IMR-90 (cell line): Measurements from ENCODE around the gene EDA. TPM values are rescaled to one million over a fixed set of nuclear protein-coding genes. Genes with fewer than 3 reads are reported as not detected.

ENCODE experiments used
- ATAC-seq: fragments of 200-7000 bp; cut with Tn5 transposase; 2 replicates; pipeline ENCODE4 v1.9.1; 2020; ENCODE audit warnings: low read depth, mild to moderate bottlenecking, moderate library complexity
- BruUV-seq: library from RNA; stranded (reverse); fragments of 400-500 nt; replicated peaks from 2 replicates; lab custom pipeline; 2021; lab: Mats Ljungman, UMichigan
- CTCF ChIA-PET: fragments of 300-600 bp; formaldehyde crosslinking; extraction: SDS; loops from one replicate; lab custom pipeline; 2021; ENCODE audit warnings: antibody characterized with exemption; lab: Yijun Ruan, JAX
- POLR2A ChIA-PET: fragments of 300-600 bp; sonication (Branson Sonifier 250); formaldehyde crosslinking; loops from one replicate; lab custom pipeline; 2022; ENCODE audit warnings: antibody characterized with exemption; ENCODE audit not compliant: unreplicated experiment; lab: Charles Lee
- DNase-seq: peaks from one replicate; pipeline ENCODE4 v3.0.0; 2013
- H2AFZ ChIP-seq: replicated peaks from 2 replicates; pipeline ENCODE3; 2013; ENCODE audit warnings: low read length, mild to moderate bottlenecking; ENCODE audit not compliant: poor library complexity
- H2AK5ac ChIP-seq: 2 replicates; pipeline ENCODE4 v1.6.1; 2013; ENCODE audit warnings: low read depth, low read length, inconsistent platforms
- H2AK9ac ChIP-seq: replicated peaks from 2 replicates; pipeline ENCODE3; 2013; ENCODE audit warnings: mild to moderate bottlenecking, low read depth, low read length, moderate library complexity; ENCODE audit not compliant: poor library complexity
- H2BK120ac ChIP-seq: 2 replicates; pipeline ENCODE4 v1.6.1; 2013; ENCODE audit warnings: low read depth, low read length, inconsistent platforms
- H2BK15ac ChIP-seq: 3 replicates; pipeline ENCODE4 v1.6.1; 2013; ENCODE audit warnings: low read depth, low read length, inconsistent platforms
- H2BK20ac ChIP-seq: 2 replicates; pipeline ENCODE4 v1.6.1; 2013; ENCODE audit warnings: low read depth, mild to moderate bottlenecking, inconsistent platforms, low read length, moderate library complexity
- H2BK5ac ChIP-seq: 2 replicates; pipeline ENCODE4 v1.6.1; 2013; ENCODE audit warnings: mild to moderate bottlenecking, low read depth, low read length, inconsistent platforms; ENCODE audit not compliant: poor library complexity, severe bottlenecking
- H3K14ac ChIP-seq: replicated peaks from 2 replicates; pipeline ENCODE4 v1.6.1; 2013; ENCODE audit warnings: low read depth, low read length, inconsistent platforms
- H3K18ac ChIP-seq: 2 replicates; pipeline ENCODE4 v1.6.1; 2013; ENCODE audit warnings: low read depth, low read length, control low read depth
- H3K23ac ChIP-seq: 2 replicates; pipeline ENCODE4 v1.6.1; 2013; ENCODE audit warnings: low read depth, low read length, inconsistent platforms
- H3K27ac ChIP-seq: 2 replicates; pipeline ENCODE4 v1.5.1; 2013; ENCODE audit warnings: mild to moderate bottlenecking, control low read depth, low read length; ENCODE audit not compliant: insufficient read depth
- H3K27me3 ChIP-seq: 2 replicates; pipeline ENCODE4 v1.6.1; 2013; ENCODE audit warnings: low read length; ENCODE audit not compliant: control insufficient read depth, insufficient read depth
- H3K36me3 ChIP-seq: 2 replicates; pipeline ENCODE4 v1.6.1; 2013; ENCODE audit warnings: low read length, mixed read lengths; ENCODE audit not compliant: control insufficient read depth, insufficient read depth
- H3K4ac ChIP-seq: 2 replicates; pipeline ENCODE4 v1.6.1; 2013; ENCODE audit warnings: low read depth, low read length, inconsistent platforms
- H3K4me1 ChIP-seq: 2 replicates; pipeline ENCODE4 v1.6.1; 2013; ENCODE audit warnings: low read length, mixed read lengths; ENCODE audit not compliant: control insufficient read depth, insufficient read depth
- H3K4me2 ChIP-seq: 2 replicates; pipeline ENCODE4 v1.6.1; 2013; ENCODE audit warnings: low read depth, mild to moderate bottlenecking, control low read depth, low read length, moderate library complexity
- H3K4me3 ChIP-seq: 2 replicates; pipeline ENCODE4 v1.5.1; 2013; ENCODE audit warnings: low read depth, mild to moderate bottlenecking, control low read depth, low read length, moderate library complexity; ENCODE audit not compliant: insufficient read depth
- H3K56ac ChIP-seq: 2 replicates; pipeline ENCODE4 v1.6.1; 2013; ENCODE audit warnings: low read length, inconsistent platforms; ENCODE audit not compliant: insufficient read depth; ENCODE audit errors: extremely low read depth
- H3K79me1 ChIP-seq, 2 experiments: 2 replicates each; pipeline ENCODE4 v1.6.1; 2013; ENCODE audit warnings: low read length in 2 of 2, inconsistent platforms in 1 of 2, low read depth in 1 of 2
- H3K9ac ChIP-seq: 2 replicates; pipeline ENCODE4 v1.6.1; 2013; ENCODE audit warnings: low read depth, low read length, control low read depth
- H3K9me1 ChIP-seq: 2 replicates; pipeline ENCODE4 v1.6.1; 2013; ENCODE audit warnings: low read length, inconsistent platforms; ENCODE audit not compliant: insufficient read depth
- H3K9me3 ChIP-seq: 2 replicates; pipeline ENCODE4 v1.6.1; 2013; ENCODE audit warnings: low read length; ENCODE audit not compliant: control insufficient read depth, insufficient read depth
- H4K20me1 ChIP-seq: 2 replicates; pipeline ENCODE4 v1.6.1; 2013; ENCODE audit warnings: low read length, inconsistent platforms; ENCODE audit not compliant: insufficient read depth
- H4K5ac ChIP-seq: 2 replicates; pipeline ENCODE4 v1.6.1; 2013; ENCODE audit warnings: mild to moderate bottlenecking, low read depth, low read length, control low read depth
- H4K8ac ChIP-seq, 2 experiments: 2 replicates each; pipeline ENCODE4 v1.6.1; 2013; ENCODE audit warnings: low read depth in 2 of 2, low read length in 2 of 2, control low read depth in 1 of 2, inconsistent platforms in 1 of 2
- H4K91ac ChIP-seq: 2 replicates; pipeline ENCODE4 v1.6.1; 2013; ENCODE audit warnings: low read depth, low read length, inconsistent platforms; ENCODE audit not compliant: insufficient read depth
- ELK1 ChIP-seq: fragments of 150-350 bp; IDR thresholded peaks from 2 replicates; pipeline ENCODE4 v1.6.1; 2016; ENCODE audit warnings: low read depth, mild to moderate bottlenecking, low read length, moderate library complexity, borderline replicate concordance
- MAFK ChIP-seq: IDR thresholded peaks from 2 replicates; pipeline ENCODE4 v1.6.1; 2012; ENCODE audit warnings: low read depth, low read length, improper control_type of control experiment
- MAZ ChIP-seq: IDR thresholded peaks from 2 replicates; pipeline ENCODE4 v1.6.1; 2012; ENCODE audit warnings: low read depth, mild to moderate bottlenecking, low read length, improper control_type of control experiment, moderate library complexity, borderline replicate concordance
- RAD21 ChIP-seq: IDR thresholded peaks from 2 replicates; pipeline ENCODE4 v1.6.1; 2012; ENCODE audit warnings: low read length, improper control_type of control experiment
- SMC3 ChIP-seq: fragments of 150-350 bp; IDR thresholded peaks from 2 replicates; pipeline ENCODE4 v1.6.1; 2016; ENCODE audit warnings: low read depth, mild to moderate bottlenecking, antibody characterized with exemption, low read length, moderate library complexity
- WGBS, 2 experiments: methylation state at CpG; one replicate each; pipeline versions ENCODE4 v1.1.5 to v1.1.7; 2013; ENCODE audit warnings: missing lambda C conversion rate in 2 of 2; ENCODE audit not compliant: insufficient read length in 1 of 2; ENCODE audit errors: extremely low coverage in 2 of 2; 5-methylcytosine and 5-hydroxymethylcytosine counted together
- dilution Hi-C: fragments of 300-500 bp; cut with HindIII; formaldehyde crosslinking; loops from one replicate; pipeline ENCODE4 v1.14.3; 2018; ENCODE audit warnings: low sequenced_read_pairs; ENCODE audit not compliant: unreplicated experiment
- in situ Hi-C: fragments of 300-500 bp; cut with MboI; formaldehyde crosslinking; loops from 3 replicates; pipeline ENCODE4 v1.14.3; 2019; ENCODE audit warnings: low sequenced_read_pairs, inconsistent platforms, mixed read lengths
- intact Hi-C: fragments of 100-400 bp; cut with micrococcal nuclease; formaldehyde crosslinking; loops from 2 replicates; pipeline ENCODE4 v1.10.0; 2022
- polyA plus RNA-seq, 3 experiments: library from polyadenylated mRNA; depleted of rRNA; stranded (reverse); fragments of >200 nt; gene quantifications; 2 replicates each; pipeline ENCODE4 v1.2.3, GENCODE V29; 2012; ENCODE audit warnings: low replicate concordance in 1 of 3
- total RNA-seq: library from RNA; depleted of rRNA; stranded (reverse); fragments of >200 nt; gene quantifications from 2 replicates; pipeline ENCODE4 v1.2.3, GENCODE V29; 2012
- TF ChIP-seq, protein P1 (sequence below): conservative IDR thresholded peaks from 2 replicates; pipeline ENCODE4 v1.5.1; 2012; ENCODE audit warnings: mild to moderate bottlenecking, low read depth, low read length, improper control_type of control experiment

The EDA gene
- total and polyA plus RNA-seq, 2 of the 4 experiments (the other 2 are of a cell fraction): under 0.01 TPM; not detected in 1

DNA sequence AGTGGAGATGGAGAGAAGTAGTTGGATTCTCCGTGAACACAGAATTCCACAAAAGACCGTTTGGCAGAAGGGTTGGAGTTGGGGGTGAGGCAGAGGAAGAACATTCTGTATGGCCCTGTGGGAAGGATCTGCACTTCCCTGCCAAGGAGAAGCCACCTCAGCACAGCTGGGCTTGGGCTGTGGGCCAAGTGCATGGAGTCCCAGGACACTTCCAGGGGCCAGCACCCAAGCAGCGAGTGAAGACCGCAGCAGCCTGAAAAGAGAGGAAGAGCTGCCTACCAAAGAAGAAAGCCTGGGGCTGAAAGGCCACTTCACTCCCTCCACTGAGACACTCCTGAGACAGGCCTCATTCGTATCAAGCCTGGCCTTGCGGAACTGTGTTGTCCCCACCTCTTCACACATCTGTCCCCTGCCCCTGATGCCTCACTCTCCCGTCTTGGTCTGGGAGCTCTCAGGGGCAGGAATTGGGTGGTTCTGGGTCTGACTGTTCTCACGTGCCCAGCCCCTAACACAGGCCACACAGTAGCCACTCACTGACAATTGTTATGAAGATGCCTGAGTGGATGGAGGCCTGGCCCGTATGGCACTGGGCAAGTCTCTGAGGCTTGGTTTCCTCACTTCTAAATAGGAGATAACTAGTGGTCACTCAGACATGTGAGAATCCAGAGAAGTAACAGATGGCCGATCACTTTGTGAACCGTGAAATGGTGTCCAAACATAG lies 437.1 kb downstream of the EDA start:
- H3K9ac ChIP-seq: no peak overlapping the region
- CTCF ChIA-PET: interaction anchor here (0.6 kb wide), 1 partner anchor 17 kb away, joined by 4 read pairs; no protein-coding TSS in a partner anchor

More for the DNA sequence above, 437.1 kb downstream of the EDA start:
- no peak overlapping the region for H4K8ac ChIP-seq
- H3K4me3 ChIP-seq: no peak overlapping the region
- ATAC-seq (no peak), DNase-seq (no peak)
- H3K56ac ChIP-seq: no peak overlapping the region
- no peaks in the 10 kb centered on the region for H3K36me3 ChIP-seq
- H2BK20ac ChIP-seq: no peak overlapping the region
- no peaks in the 10 kb centered on the region for H3K9me3 ChIP-seq
- H3K79me1 ChIP-seq: no peaks in the 10 kb centered on the region
- no peak overlapping the region for H3K14ac ChIP-seq
- H3K27ac ChIP-seq: no peak overlapping the region
- dilution Hi-C loops (no loop called here), intact Hi-C loops (no loop called here), in situ Hi-C loops (no loop called here)
- BruUV-seq: no TSS peak
- TF ChIP-seq RAD21: no peak
- TF ChIP-seq ELK1: no peak
- TF ChIP-seq, protein P1, sequence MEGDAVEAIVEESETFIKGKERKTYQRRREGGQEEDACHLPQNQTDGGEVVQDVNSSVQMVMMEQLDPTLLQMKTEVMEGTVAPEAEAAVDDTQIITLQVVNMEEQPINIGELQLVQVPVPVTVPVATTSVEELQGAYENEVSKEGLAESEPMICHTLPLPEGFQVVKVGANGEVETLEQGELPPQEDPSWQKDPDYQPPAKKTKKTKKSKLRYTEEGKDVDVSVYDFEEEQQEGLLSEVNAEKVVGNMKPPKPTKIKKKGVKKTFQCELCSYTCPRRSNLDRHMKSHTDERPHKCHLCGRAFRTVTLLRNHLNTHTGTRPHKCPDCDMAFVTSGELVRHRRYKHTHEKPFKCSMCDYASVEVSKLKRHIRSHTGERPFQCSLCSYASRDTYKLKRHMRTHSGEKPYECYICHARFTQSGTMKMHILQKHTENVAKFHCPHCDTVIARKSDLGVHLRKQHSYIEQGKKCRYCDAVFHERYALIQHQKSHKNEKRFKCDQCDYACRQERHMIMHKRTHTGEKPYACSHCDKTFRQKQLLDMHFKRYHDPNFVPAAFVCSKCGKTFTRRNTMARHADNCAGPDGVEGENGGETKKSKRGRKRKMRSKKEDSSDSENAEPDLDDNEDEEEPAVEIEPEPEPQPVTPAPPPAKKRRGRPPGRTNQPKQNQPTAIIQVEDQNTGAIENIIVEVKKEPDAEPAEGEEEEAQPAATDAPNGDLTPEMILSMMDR: no peak
- no peak for TF ChIP-seq MAFK
- TF ChIP-seq SMC3: no peak
- no peak for TF ChIP-seq MAZ
- H4K5ac ChIP-seq: no peak overlapping the region
- H2AK5ac ChIP-seq: no peak overlapping the region
- no peak overlapping the region for H3K23ac ChIP-seq
- no peak overlapping the region for H2AK9ac ChIP-seq
- H3K18ac ChIP-seq: no peak overlapping the region
- no peaks in the 10 kb centered on the region for H3K4me1 ChIP-seq
- H3K4me2 ChIP-seq: no peak overlapping the region
- no peak overlapping the region for H3K4ac ChIP-seq
- H4K20me1 ChIP-seq: no peaks in the 10 kb centered on the region
- WGBS, 2 experiments: 68% methylated on average over 5 of the region's 11 CpGs; no CpG with 5 or more reads in 1 of the 2 experiments
- no peak overlapping the region for H2AFZ ChIP-seq
- H4K91ac ChIP-seq: no peak overlapping the region
- H2BK120ac ChIP-seq: no peak overlapping the region
- no peaks in the 10 kb centered on the region for H3K9me1 ChIP-seq
- no peak overlapping the region for H2BK15ac ChIP-seq
- no peak overlapping the region for H2BK5ac ChIP-seq
- POLR2A ChIA-PET: no interaction called here
- peaks cover 9% of the 10 kb centered on the region for H3K27me3 ChIP-seq
